ENCODE data around the gene IL7R. TPM values are rescaled to one million over a fixed set of nuclear protein-coding genes. Genes with fewer than 3 reads are reported as not detected.

Gene IL7R
- total RNA-seq, 1 experiment from 2014 or later, result not detected

DNA sequence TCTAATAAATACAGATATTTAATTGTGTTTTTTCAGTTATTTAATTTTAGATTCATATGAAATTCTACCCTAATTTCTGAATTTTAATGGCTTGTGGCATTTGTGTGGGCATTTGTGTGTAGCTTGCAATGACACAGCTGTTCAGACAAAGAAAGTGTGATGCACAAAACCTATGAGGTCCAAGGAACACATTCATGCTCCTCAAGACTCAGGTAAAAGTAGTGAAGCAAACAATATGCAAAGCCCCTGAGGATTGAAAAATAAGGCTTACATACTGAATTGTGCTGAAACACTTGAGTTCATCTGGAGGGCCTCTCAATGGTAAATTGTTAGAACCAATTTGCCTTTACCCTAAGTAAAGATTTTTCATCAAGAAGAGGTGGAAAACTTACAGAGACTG, 28.1 kb downstream of the IL7R start:
- Mint-ChIP-seq H3K36me3 (ENCODE audit: insufficient read depth in 1 of 3, low read depth in 3 of 3) (no peaks in the 10 kb centered on the region), H3K4me3 (no peak overlapping the region), H3K27me3 (ENCODE audit: low read depth) (no peaks in the 10 kb centered on the region), H3K9me3 (no peaks in the 10 kb centered on the region; a peak in 1 of 5 replicates), H3K27ac (no peak overlapping the region), H3K4me1 (peaks cover 0 to 5% of the 10 kb centered on the region in 2 experiments; a peak in 2 of 4 replicates)
- Histone ChIP-seq H3K79me2 (ENCODE audit: insufficient read depth, low read length) (no peaks in the 10 kb centered on the region), H3K9me3 (ENCODE audit: control insufficient read depth, low read depth, low read length) (no peaks in the 10 kb centered on the region), H3K18ac (ENCODE audit: insufficient read length, low read depth, low read length) (no peak overlapping the region), H3K27ac (ENCODE audit: insufficient read length, low read depth, low read length) (no peak overlapping the region), H2BK20ac (ENCODE audit: low read depth, low read length, poor library complexity, severe bottlenecking) (no peak overlapping the region), H3K9ac (ENCODE audit: extremely low read depth, insufficient read length, low read length) (no peak overlapping the region), H3K4ac (ENCODE audit: low read depth, low read length) (no peak overlapping the region), H3K79me1 (ENCODE audit: insufficient read depth, low read depth, low read length, poor library complexity, severe bottlenecking) (no peaks in the 10 kb centered on the region), H2BK15ac (ENCODE audit: low read depth, low read length) (no peak overlapping the region), H4K20me1 (ENCODE audit: control insufficient read depth, insufficient read depth, insufficient read length) (no peaks in the 10 kb centered on the region), H2BK12ac (ENCODE audit: insufficient read length, low read depth, low read length) (no peak overlapping the region), H2AK5ac (ENCODE audit: insufficient read length, low read length) (no peak overlapping the region), H4K8ac (replicated peaks; ENCODE audit: insufficient read length, low read depth, low read length) (no peak overlapping the region), H3K4me1 (ENCODE audit: insufficient read depth, low read length) (no peaks in the 10 kb centered on the region), H2BK5ac (ENCODE audit: insufficient read length, low read length) (no peak overlapping the region), H3K23me2 (ENCODE audit: insufficient read length, low read depth, low read length, poor library complexity, severe bottlenecking) (no peaks in the 10 kb centered on the region), H4K5ac (ENCODE audit: insufficient read length, low read depth, low read length) (no peak overlapping the region), H3K56ac (ENCODE audit: insufficient read length, low read depth, low read length) (no peak overlapping the region), H3K14ac (ENCODE audit: insufficient read depth, low read length) (no peak overlapping the region), H2AFZ (ENCODE audit: low read length) (no peak overlapping the region), H3K27me3 (ENCODE audit: insufficient read depth, low read length) (no peaks in the 10 kb centered on the region), H4K91ac (ENCODE audit: insufficient read length, low read depth, low read length) (no peak overlapping the region), H3K4me2 (ENCODE audit: insufficient read depth, insufficient read length, low read length) (no peak overlapping the region), H2BK120ac (ENCODE audit: low read depth, low read length, poor library complexity, severe bottlenecking) (no peak overlapping the region), H3T11ph (ENCODE audit: low read length) (no peak overlapping the region), H3K23ac (ENCODE audit: insufficient read length, low read depth, low read length) (no peak overlapping the region)
- no peak for DNase-seq
- no peak for TF ChIP-seq CTCF (conservative IDR thresholded peaks at IDR 0.05)
